GM19351 (cell line): ENCODE measurements around the gene AFF2.

Experiments
- ATAC-seq: cut with Tn5 transposase; IDR thresholded peaks from one replicate; pipeline ENCODE4 v1.9.1; 2021; ENCODE audit warnings: mild to moderate bottlenecking, moderate library complexity; ENCODE audit not compliant: unreplicated experiment

The AFF2 gene

DNA sequence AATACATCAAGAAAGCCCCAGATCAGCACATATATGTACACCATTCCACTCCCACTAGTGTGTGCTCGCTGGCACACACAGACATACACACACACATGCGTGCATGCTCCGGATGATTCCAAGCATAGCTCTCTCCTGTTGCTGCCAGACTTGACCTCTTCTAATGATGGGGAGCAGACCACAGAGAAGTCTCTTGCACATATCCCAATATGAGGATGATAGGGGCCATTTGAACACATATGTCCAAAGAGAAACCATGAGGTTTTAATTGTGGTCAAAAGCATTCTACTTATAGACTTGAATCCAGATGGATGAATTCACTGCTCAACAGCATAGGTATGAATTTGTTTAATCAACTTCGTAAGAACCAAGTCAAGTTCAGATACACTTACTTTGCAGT, 214.9 kb downstream of the AFF2 start:
- no peak for ATAC-seq

DNA sequence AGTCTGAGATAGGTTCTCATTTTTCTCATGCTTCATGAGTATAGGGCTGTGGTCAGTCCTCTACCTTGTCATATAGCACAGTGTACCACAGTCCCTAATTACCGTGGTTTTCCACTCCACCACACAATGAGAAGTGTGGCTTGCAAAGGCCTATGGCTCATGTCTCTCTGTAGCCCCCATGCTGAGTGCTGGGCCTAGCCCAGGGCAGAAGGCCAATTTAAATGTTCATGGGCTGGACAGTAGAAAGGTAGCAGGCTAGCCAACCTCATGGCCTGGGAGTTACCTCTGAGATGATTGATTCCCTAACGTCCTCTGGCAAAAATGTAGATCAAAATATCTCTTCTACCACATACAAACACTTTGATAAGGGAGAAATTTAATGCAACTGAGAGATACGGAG, 222.5 kb downstream of the AFF2 start:
- no peak for ATAC-seq

- ATAC-seq = no peak
Measured at GRCh38 chrX:148723551-148723950, 223.1 kb downstream of the AFF2 start.

DNA sequence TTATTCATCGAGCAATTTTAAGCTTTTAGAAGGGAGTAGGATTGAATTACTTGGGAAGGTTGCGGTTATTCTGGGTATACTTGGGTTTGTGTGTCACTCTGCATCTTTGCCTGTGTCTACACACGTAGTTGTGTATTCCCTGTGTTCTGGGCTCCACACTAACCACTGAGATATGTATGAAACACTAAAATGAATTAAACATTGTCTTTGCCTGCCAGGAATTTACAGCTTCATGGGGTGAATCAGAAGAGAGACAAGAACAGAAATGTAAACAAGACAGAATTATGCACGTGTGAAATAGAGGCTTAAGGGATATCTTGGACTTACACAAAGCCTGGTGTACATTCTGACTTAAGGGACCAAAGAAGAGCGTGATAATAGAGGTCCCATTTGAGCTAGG, 228.5 kb downstream of the AFF2 start:
- ATAC-seq = no peak

- ATAC-seq = no peak
Measured at GRCh38 chrX:148732743-148733142, 232.3 kb downstream of the AFF2 start.

DNA sequence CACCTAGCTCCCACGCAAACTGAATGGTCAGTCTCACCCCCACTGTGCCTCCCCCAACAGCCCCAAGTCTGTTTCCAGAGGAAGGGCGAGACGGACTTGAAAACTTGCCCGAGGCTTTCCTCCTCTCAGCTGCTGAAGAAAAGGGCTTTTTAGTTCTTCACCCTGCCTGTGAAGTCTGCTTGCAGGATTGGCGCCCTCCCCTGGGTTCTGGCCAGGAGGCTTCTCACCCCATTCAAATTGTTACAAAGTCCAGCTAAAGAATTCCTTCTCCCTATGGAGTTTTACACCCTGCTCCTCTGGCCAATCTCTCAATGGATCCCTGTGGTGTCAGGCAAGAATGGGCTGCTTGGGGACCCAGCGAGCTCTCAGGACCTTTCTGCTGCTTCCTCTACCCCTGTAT, 241.0 kb downstream of the AFF2 start:
- ATAC-seq = no peak

DNA sequence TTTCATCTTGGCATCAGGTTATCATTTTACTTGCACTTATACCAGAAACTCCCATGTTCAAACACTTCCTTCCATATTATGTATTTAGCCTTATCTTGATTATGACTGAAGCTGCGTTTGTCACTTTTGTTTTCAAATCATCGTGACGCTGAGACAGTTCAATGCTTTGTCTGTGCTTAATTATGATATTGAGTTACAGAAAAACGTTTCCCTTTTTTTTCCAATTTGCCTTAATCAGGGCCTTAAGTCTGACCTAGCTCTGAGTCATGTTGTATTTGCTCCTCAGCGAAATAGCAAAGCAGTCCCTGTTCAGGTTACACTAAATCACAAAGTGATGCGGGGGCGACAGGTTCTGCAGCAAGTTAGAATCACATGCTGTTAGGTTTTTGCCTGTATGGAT, 254.7 kb downstream of the AFF2 start:
- ATAC-seq = no peak

DNA sequence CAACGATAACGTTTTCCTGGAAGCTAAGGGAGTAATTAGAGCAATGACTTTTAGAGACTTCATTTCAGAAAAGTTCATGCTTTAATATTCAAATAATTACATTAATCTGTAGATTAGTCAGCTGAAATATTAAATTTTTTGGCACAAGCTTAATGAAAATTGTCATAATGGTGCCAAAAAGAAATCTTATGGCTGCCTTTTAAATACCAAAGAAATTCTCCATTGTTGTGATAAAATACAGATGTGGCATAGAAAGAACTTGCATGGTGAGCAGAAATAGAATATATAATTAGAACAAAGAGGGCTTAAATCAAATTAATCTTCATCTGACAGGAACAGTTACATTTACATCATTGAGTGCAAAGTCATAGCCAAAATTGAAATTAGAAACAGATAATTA, 263.5 kb downstream of the AFF2 start:
- ATAC-seq = no peak

GRCh38 chrX:148768296-148768695, 267.9 kb downstream of the AFF2 start:
- no peak for ATAC-seq

DNA sequence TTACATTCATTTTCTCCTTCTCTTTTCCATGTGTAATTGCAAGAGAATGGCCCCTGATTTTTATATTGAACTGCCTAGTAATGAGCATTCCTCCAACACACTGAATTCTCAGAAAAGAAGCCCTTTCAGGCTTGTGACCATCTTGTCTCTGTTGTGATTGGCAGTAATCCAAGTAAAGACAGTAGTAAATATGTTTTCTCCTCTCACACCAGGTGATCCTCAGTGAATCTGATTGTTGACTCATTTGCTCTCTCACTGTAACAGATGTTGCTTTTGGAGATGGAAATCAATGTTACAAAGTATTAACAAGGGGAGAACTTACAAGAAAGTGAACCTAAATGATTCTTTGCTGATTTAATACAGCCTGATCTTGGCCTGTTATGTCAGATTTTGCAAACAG, 271.0 kb downstream of the AFF2 start:
- no peak for ATAC-seq

- ATAC-seq = no peak
Measured at GRCh38 chrX:148774276-148774675, 273.9 kb downstream of the AFF2 start.

DNA sequence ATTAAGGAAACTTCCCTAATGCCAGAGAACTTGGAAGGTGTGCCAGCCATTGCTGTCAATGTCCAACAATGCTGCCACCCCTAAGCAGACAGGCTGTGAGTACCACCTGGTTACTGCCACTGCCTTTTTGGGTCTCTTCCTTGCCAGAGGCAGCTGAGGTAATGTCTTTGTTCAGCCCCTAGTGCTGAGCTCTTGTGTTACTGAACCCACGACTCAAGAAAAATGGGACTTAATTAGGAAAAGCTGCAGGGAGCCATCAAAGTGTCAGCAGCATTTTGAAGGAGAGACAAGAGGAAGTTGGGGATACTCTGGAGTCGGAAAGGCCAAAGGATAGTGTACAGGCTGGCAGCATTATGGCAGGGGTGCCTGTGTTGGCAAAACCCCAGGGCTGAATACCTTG, 283.7 kb downstream of the AFF2 start:
- ATAC-seq = no peak

GRCh38 chrX:148784856-148785255, 284.4 kb downstream of the AFF2 start:
- peak; percentile 63 for ATAC-seq

GRCh38 chrX:148785256-148785655, 284.8 kb downstream of the AFF2 start:
- peak; percentile 41 for ATAC-seq

- ATAC-seq = no peak
Measured at GRCh38 chrX:148788449-148788848, 288.0 kb downstream of the AFF2 start.

- ATAC-seq = no peak
Measured at GRCh38 chrX:148794350-148794749, 293.9 kb downstream of the AFF2 start.

DNA sequence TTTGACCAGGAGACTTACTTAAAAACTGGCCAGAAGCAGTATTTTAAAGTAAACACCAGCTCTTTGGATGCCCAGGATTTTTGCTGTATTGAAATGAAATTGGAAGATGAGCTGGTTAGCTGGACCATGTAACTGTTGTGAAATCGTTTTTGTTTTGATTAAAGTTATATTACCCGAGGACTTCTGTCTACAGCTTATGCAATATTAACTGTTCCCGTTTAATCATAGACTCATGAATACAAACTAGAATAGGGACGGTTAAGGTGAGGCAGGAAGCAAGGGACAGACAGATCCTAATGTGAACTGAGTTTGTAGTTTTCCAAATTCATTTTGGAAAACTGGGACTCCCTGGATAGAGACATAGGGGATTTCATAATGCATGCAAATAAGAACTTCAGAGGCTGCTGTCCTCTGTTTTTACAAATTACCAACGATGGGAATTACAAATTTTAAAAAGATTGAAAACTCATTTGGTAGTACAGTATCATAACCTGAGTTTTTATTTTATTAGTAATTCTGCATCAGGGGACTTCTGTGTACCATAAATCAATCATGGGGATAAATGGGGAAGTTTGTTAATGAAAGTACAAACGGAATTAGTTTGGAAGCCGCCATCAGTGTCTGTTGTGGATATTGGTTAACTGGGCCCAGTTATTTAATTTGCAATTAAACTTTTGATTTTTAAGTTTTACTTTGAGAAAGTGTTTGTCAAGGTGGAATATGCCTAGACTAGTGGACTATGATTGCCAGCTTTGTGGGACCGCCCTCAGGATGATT, 304.4 kb downstream of the AFF2 start:
- no peak for ATAC-seq

DNA sequence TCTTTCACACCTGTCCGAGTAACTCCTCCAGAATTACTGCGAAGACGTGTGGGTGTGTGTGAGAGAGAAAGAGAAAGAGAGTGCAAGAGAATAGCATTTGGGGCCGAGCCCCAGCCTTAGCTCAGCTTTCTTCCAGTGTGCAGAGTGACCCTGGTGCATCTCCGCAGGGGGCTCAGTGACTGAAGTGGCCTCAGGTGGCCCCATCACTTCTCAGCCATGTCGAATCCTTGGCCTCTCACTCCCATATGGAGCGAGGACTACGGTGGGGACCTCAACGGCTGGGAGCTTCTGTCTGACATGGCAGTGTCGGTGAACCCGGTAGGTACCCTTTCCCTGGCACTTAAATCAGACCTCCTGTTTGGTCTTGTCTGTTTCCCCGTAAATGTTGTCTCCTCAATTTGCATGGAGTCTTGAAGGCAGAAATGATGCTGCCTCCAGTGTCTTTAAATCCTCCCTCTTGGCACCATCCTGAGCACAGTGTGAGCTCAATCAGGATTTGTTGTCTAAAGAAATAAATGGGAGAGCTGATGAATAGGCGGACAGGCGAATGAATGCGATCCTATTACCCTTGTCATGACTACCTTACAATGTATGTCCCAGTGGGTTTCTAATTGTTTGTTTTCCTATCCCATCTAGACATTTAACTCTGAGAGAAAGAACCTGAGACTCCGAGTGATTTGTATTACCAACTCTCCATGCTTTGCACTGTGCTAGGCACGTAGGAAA, 305.9 kb downstream of the AFF2 start:
- no peak for ATAC-seq

DNA sequence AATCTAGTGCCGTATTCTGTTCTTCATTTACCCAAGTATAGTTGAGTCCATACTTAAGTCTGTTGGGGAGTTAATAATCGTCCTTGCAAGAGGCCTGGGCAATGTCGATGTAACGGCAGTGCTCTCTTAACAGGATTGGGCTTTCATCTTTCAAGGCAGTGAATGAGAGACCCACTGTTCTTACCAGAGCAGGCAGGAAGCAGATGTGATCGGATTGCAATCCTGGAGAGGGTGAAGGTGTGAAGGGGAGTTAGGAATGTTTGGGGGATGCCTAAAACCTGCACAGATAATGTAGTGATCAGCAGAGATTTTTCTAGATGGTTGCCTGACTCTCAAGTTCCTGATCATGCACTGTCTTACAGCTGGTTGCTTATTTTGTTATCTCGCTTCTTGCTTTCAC, 308.4 kb downstream of the AFF2 start:
- ATAC-seq = no peak

- no peak for ATAC-seq
Measured at GRCh38 chrX:148811236-148811635, 310.8 kb downstream of the AFF2 start.

GRCh38 chrX:148813422-148813821, 313.0 kb downstream of the AFF2 start:
- peak; percentile 56 for ATAC-seq

DNA sequence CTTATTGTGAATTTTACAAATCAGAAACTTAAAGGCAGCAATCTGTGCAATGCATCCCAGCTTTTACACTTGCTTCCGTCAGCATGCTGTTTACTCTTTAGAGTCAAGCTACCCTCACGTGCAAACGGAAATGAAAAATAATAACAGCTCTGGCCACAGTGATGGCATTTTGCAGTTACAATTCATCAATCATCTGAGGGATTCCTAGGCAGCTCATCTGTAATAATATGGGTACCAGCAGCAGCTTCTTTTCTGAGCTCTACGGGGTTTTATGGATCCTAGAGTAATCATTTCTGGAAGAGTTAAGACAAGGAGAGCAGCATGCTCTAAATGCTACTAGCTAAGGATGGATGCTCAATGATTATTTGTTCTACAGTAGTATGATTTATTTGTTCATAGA, 313.6 kb downstream of the AFF2 start:
- no peak for ATAC-seq
